Stimulated activated naive CD8-positive, alpha-beta T cell treated with anti-CD3 and anti-CD28 coated beads, Interleukin-15, amount 100 ng/mL, for 72 hours (primary cell): ENCODE results near the gene PNMA5.
"Not testable (repeated sequence)": the region's sequence is repeated elsewhere in the genome, so short reads cannot be mapped to it uniquely, and the experiment has no call there.

ENCODE experiments used
- ATAC-seq: fragments of 150-1000 bp; cut with Tn5 transposase; 2 replicates; pipeline ENCODE4 v1.10.0; 2021; ENCODE audit warnings: mild to moderate bottlenecking, moderate library complexity
- DNase-seq, 2 donors: peaks; one replicate each; pipeline ENCODE4 v3.0.0; 2021 to 2022
- H3K27ac Mint-ChIP-seq, 2 donors: one replicate each; pipeline ENCODE4 v1.8.0; 2022; ENCODE audit warnings: mild to moderate bottlenecking in 2 of 2, mixed read lengths in 2 of 2, moderate library complexity in 2 of 2
- H3K27me3 Mint-ChIP-seq: one replicate; pipeline ENCODE4 v1.8.0; 2022; ENCODE audit warnings: mixed read lengths
- H3K4me1 Mint-ChIP-seq: one replicate; pipeline ENCODE4 v1.8.0; 2022; ENCODE audit warnings: mild to moderate bottlenecking, mixed read lengths
- H3K4me3 Mint-ChIP-seq, 2 donors: one replicate each; pipeline ENCODE4 v1.8.0; 2022; ENCODE audit warnings: mild to moderate bottlenecking in 2 of 2, mixed read lengths in 2 of 2, moderate library complexity in 1 of 2
- H3K9me3 Mint-ChIP-seq, 2 donors: one replicate each; pipeline ENCODE4 v1.8.0; 2022; ENCODE audit warnings: mixed read lengths in 2 of 2

The PNMA5 gene

DNA sequence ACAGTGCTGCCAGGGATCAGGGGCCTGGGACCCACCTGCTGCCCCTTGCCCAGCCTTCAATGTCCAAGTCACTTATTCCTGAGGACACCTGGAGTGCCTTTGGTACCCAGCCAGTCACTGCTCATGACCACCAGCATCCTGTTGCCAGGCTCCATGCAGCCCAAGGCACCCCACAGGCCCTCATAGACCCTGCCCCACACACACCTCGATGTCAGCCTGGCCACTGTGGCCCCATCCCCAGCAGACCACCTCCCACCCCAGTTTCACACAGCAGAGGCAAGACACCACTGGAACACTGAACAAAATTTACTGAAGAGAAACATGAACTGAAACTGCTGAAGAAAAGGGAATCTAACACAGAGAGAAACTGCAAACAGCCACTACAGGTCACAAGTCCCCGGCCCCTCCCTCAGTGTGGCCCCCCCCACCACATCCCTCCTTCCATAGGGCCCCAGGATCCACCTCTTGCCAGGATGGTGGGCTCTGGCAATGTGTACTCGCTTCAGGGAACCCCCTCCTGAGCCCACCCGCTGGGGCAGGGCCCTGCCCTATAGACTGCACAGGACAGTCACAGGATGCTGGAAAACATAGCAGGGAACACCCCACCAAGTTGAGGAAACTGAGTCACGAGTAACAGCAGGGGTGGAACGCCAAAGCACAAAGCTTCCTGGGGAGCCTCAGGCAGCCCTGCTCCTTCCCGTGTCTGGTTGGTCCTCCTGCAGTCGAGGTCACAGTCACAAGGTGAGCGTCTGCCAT lies 5.2 kb downstream of the PNMA5 start:
- H3K4me1 Mint-ChIP-seq: no peaks in the 10 kb centered on the region
- no peaks in the 10 kb centered on the region for H3K27me3 Mint-ChIP-seq
- H3K27ac Mint-ChIP-seq: peak overlapping the region in 1 of 2 donors; percentile 57
- no peaks in the 10 kb centered on the region for H3K9me3 Mint-ChIP-seq
- DNase-seq (no peak), ATAC-seq (no peak)
- H3K4me3 Mint-ChIP-seq: no peak overlapping the region

DNA sequence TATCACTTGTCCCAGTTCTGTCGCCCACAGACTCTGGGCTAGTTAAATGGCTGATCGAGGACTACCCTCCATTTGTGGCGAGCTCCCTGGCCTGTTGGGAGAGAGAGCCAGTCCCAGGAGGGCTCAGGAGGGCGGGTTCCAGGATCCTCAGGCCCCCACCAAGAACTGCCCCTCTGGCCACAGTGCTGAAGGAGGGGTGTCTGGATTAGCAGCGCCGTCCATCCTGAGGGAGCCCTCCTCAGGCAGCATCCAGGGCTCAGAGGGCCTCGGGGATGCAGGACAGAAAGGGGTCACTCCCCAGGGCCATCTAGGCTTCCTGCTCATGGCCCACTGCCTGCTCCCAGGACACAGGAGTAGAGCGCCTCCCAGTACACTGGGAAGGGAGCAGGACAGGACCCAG lies 6.1 kb downstream of the PNMA5 start:
- Mint-ChIP-seq H3K9me3 (no peaks in the 10 kb centered on the region), H3K27me3 (no peaks in the 10 kb centered on the region), H3K4me3 (no peak overlapping the region), H3K27ac (no peak overlapping the region), H3K4me1 (no peaks in the 10 kb centered on the region)
- ATAC-seq (no peak), DNase-seq (no peak)

DNA sequence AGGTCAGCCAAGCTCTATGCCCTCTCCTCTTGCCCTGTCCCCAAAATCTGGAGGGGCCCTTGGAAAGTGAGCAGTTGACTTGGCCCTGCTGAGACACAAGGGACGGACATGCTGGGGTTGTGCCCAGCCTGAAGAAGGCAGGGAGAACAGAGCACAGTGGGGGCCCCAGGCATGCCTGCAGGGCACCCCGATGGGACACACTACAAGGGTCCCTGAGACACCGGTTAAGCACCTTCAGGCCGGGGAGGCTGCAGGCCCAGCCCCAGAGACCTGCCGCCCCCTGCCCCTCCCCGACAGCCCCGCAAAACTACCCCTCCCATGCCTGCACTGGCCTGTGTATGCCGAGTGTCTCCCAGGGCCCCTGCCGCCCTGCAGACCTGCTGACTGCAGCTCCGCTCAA lies 6.8 kb downstream of the PNMA5 start:
- not testable (repeated sequence) for H3K27me3 Mint-ChIP-seq, H3K4me3 Mint-ChIP-seq, H3K27ac Mint-ChIP-seq, H3K9me3 Mint-ChIP-seq, H3K4me1 Mint-ChIP-seq, DNase-seq
- peak; percentile 40 for ATAC-seq

DNA sequence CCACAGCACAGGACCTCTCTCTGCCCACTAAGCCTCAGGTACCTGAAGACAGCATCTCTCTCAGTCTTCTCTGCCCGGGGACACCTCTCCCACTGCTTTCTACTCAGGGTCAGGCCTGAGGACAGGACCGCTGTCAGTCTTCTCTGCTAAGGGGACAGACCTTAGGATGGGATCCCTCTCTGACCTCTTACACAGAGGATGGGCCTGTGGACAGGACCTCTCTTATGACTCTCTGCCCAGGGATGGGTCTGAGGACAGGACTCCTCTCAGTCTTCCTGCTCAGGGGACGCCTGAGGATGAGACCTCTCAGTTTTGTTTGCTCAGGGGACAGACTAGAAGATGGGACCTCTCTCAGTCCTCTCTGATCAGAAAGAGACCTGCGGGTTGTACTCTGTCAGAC lies 8.5 kb downstream of the PNMA5 start:
- not testable (repeated sequence) for H3K4me3 Mint-ChIP-seq, H3K4me1 Mint-ChIP-seq, H3K27ac Mint-ChIP-seq, H3K9me3 Mint-ChIP-seq, H3K27me3 Mint-ChIP-seq, DNase-seq
- peak; percentile 12 for ATAC-seq

DNA sequence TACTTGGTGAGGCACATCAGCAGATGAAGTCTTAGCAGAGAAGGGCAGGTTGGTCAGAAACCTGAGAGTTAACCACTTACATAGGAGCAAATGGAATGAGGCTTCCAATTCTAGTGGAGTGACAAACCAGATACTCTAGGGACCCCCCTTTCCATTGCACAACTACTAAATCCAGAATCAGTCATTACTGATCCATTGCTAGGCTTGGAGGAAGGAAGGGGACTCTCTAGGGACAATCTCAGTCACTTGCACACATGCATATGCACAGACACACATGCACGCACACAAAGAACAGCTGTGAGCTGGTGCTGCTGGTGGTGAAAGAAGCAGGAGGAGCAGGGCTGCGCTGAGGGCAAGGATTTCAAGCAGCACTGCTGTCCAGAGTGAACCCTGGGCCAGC lies 25.7 kb downstream of the PNMA5 start:
- H3K4me1 Mint-ChIP-seq: no peaks in the 10 kb centered on the region

DNA sequence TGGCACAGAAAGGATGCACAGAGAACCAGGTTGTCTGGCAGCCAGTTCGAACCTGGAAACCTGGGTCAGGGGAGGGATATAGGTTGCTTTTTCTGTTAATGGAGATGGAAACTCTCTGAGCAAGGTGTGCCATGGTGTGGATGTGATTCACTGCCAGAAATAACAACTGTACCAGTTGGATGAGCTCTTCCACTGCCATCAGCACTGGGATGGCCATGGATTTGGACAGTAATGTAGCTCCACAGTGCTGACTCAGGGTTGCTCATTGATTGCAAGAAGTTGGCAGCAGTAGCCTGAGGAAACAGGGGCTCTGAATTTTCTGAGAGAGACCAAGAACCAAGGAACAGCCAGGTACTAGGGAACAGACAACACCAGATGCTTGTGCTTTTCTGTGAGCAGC lies 33.8 kb downstream of the PNMA5 start:
- ATAC-seq: no peak
- Mint-ChIP-seq H3K4me1 (peaks cover 19% of the 10 kb centered on the region), H3K27ac (no peak overlapping the region), H3K9me3 (no peaks in the 10 kb centered on the region), H3K4me3 (no peak overlapping the region), H3K27me3 (no peaks in the 10 kb centered on the region)
- DNase-seq: no peak

More for the DNA sequence above, 25.7 kb downstream of the PNMA5 start:
- no peak for DNase-seq
- no peaks in the 10 kb centered on the region for H3K9me3 Mint-ChIP-seq
- H3K27me3 Mint-ChIP-seq: no peaks in the 10 kb centered on the region
- ATAC-seq: no peak
- H3K27ac Mint-ChIP-seq: peak overlapping the region in 1 of 2 donors; percentile 74
- no peak overlapping the region for H3K4me3 Mint-ChIP-seq

DNA sequence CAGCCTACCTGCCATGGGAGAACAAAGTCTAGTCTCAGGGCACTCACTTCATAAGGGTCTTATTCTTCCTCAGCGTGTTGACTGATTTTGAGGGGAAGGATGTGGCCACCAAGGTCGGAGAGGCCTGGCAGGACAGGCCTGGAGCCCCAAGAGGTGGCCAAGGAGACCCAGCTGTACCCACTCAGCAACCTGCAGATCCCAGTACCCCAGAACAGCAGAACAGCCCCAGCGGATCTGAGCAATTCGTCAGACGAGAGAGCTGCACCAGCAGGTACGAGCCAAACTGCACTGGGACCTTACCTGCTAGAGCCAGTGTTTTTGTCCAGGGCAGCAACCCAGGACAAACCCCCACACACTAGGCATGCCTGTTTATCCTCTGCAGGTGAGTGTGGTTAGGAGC lies 34.3 kb downstream of the PNMA5 start:
- DNase-seq (no peak), ATAC-seq (no peak)
- H3K27ac Mint-ChIP-seq: peak overlapping the region in 1 of 2 donors; percentile 91
- no peaks in the 10 kb centered on the region for H3K27me3 Mint-ChIP-seq
- no peaks in the 10 kb centered on the region for H3K9me3 Mint-ChIP-seq
- H3K4me3 Mint-ChIP-seq: no peak overlapping the region
- H3K4me1 Mint-ChIP-seq: peaks cover 19% of the 10 kb centered on the region

DNA sequence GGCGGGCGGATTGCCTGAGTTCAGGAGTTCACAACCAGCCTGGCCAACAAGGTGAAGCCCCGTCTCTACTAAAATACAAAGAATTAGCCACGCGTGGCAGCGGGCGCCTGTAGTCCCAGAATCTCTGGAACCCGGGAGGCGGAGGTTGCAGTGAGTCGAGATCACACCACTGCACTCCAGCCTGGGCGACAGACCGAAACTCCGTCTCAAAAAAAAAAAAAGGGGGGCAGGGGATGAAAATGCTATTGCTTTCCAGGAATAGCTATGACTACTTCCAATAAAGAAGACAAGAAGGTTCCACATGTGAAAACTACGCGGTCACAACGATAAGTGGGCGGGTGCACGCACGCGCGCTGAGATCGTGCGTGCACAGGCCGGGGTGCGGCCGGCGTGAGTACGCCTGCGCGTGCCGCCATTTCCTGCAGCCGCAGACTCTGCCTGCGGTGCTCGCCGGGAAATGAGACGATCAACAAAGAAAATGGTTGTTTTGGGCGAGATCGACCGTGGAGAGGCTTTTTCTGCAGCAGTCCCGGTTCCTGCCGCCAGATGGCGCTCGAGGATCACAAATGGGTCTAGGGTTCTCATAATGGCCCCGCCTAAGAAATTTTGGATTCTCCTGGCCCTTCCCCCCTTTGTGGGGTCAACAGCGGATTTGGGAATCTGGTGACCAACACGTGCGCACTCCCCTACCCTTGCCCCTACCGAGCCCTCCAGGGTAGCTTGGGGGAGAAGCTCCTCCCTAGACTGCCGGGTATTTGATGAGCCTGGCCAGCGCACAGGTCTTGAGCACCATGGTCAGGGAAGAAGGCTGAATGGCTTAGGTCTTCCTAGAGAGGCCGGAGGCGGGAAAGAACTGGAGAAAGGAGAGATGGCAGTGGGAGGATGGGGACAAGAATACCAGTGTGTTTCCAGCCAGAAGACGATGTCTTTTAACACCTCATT lies 35.1 kb downstream of the PNMA5 start:
- peak; percentile 87 to 92 for DNase-seq
- Mint-ChIP-seq H3K4me3 (peak overlapping the region; percentile 69 to 72), H3K27me3 (no peaks in the 10 kb centered on the region), H3K4me1 (peaks cover 19% of the 10 kb centered on the region), H3K27ac (peak overlapping the region; percentile 91 to 96), H3K9me3 (no peaks in the 10 kb centered on the region)
- peak; percentile 97 for ATAC-seq

DNA sequence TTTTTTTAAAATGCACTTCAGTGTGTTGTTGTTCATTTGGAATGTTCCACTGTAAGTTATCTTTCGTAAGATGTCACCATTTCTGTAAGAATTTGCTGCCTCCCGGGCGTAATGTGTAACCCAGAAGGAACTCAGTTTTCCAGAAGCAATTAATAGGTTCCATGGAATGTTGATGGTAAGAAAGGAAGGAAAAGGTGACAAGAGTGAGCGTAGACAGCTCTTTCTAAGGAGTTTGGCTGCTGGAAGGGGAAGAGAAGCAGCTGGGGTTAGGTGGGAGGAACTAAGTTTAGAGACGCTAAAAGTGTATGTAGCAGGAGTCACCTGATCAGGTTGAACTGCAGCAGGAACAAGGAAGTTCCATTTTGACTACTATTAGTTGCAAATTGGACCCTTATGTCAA lies 35.9 kb downstream of the PNMA5 start:
- DNase-seq (no peak), ATAC-seq (no peak)
- Mint-ChIP-seq H3K9me3 (no peaks in the 10 kb centered on the region), H3K27me3 (no peaks in the 10 kb centered on the region), H3K4me1 (peaks cover 19% of the 10 kb centered on the region), H3K27ac (peak overlapping the region; percentile 91 to 96), H3K4me3 (peak overlapping the region; percentile 69 to 72)

DNA sequence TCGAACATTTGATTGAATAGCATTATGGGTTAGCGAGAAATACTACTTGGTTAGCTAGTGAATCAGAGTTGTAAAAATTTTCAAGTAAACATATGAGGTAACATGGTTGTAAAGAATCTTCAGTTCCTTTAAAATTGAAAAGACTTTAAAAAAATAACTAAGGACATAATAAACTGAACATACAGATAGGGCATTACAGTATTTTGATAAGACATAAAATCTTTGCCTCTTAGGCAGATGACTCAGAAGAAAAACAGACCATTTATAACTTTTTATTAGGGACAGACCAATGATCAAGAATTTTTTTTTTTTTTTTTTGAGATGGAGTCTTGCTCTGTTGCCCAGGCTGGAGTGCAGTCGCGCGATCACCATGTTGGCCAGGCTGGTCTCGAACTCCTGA lies 43.1 kb downstream of the PNMA5 start:
- Mint-ChIP-seq H3K27ac (no peak overlapping the region), H3K27me3 (no peaks in the 10 kb centered on the region), H3K4me3 (no peak overlapping the region), H3K4me1 (no peaks in the 10 kb centered on the region), H3K9me3 (no peaks in the 10 kb centered on the region)
- DNase-seq: no peak
- no peak for ATAC-seq

DNA sequence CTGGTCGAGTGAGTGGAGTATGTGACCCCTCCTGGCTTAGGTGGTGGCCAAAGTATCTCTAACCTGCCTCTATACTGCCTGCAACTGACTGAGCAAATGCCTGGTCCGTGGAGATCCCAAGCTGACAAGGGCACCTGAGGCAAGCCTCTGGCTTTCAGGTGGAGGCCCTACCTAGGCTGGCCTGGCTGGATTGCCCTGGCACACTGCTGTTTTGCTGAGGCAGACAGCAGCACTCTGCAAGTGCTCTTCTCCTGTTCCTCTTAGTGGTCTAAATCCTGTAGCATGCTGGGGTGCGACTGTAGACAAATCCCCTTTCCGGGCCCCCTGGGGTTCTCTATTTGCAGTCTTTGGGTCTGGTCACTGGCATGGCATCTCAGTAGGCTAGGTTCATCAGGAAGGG lies 44.8 kb downstream of the PNMA5 start:
- no peak overlapping the region for H3K27ac Mint-ChIP-seq
- DNase-seq (no peak), ATAC-seq (no peak)
- no peaks in the 10 kb centered on the region for H3K27me3 Mint-ChIP-seq
- H3K9me3 Mint-ChIP-seq: no peaks in the 10 kb centered on the region
- no peaks in the 10 kb centered on the region for H3K4me1 Mint-ChIP-seq
- no peak overlapping the region for H3K4me3 Mint-ChIP-seq

DNA sequence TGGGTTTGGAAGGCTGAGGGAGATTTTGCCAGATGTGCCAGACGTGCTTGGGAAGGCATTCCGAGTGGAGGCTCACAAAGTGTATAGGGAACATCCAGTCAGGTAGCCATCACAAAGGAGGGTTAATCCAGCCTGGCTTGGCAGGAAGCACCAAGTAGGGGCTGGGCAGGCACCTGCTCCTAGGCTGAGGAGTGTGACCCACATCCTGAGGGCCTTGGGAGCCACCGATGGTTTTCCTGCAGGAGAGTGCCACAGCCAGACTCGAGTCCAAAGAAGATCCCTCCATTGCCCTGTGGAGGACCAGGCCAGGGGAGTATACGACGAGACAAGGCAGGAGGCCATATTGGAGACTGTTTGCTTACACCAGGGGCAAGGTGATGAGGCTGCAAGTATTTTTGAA lies 47.2 kb downstream of the PNMA5 start:
- DNase-seq (no peak), ATAC-seq (no peak)
- H3K27ac Mint-ChIP-seq: no peak overlapping the region
- no peak overlapping the region for H3K4me3 Mint-ChIP-seq
- no peaks in the 10 kb centered on the region for H3K4me1 Mint-ChIP-seq
- H3K9me3 Mint-ChIP-seq: no peaks in the 10 kb centered on the region
- H3K27me3 Mint-ChIP-seq: no peaks in the 10 kb centered on the region

DNA sequence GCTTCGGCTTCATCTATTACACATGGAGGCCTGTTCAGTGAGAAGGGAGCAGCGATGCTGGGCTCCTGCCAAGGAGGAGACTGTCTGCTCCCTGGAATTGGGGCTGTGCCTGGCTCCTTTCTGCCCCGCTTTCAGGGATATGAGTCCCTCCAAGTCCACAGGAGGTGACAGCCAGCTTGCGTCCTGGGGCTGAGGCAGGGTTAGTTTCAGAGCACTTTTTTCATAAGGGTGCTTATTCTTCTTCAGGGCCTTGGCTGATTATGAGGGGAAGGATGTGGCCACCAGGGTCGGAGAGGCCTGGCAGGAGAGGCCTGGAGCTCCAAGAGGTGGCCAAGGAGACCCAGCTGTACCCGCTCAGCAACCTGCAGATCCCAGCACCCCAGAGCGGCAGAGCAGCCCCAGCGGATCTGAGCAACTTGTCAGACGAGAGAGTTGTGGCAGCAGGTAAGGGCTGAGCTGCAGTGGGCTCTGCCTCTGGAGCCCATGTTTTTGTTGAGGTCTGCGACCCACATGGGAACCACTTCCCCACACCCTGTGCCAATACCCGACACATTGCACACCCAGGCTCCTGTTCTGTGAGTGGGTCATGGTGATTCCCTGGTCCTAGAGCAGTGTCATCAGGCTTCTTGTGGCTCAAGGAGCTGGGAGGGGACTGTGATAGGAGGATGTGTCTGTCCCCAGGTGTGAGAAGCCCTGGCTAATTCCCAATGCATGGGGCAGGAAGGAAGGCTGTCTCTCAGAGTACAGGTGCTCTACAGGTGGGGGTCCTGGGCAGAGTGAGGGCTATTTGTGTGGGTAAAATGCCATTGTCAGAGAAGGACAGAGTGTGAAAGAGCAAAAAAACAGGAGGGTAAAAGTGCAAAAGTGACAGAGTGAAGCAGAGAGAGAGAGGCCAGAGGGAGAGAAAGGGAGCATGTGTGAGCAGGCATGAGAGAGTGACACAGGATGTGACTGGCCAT lies 48.6 kb downstream of the PNMA5 start:
- H3K4me3 Mint-ChIP-seq: no peak overlapping the region
- no peaks in the 10 kb centered on the region for H3K9me3 Mint-ChIP-seq
- DNase-seq: no peak
- no peaks in the 10 kb centered on the region for H3K4me1 Mint-ChIP-seq
- no peak overlapping the region for H3K27ac Mint-ChIP-seq
- no peaks in the 10 kb centered on the region for H3K27me3 Mint-ChIP-seq
- ATAC-seq: no peak

DNA sequence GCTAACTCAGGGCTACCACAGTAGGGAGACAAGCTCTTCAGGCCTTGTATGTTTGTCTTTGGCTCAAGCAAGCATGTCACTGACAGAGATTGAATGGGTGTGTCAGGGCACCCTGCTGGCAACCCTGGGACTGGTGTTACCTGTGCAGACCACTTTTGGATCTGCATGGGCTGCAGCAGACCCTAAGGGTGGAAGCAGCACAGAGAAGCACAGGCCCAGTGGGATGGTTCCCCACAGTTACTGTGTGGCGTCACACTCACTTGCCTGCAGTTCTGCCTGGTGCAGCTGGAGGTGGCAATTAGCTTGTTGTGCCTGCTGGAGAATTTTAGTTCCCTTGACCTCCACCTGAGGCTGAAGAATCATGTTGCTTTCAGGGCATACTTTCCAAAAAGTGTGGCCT lies 50.1 kb downstream of the PNMA5 start:
- DNase-seq: no peak
- Mint-ChIP-seq H3K9me3 (no peaks in the 10 kb centered on the region), H3K4me3 (no peak overlapping the region), H3K4me1 (no peaks in the 10 kb centered on the region), H3K27me3 (no peaks in the 10 kb centered on the region), H3K27ac (peak overlapping the region in 1 of 2 donors; percentile 48)
- ATAC-seq: no peak

DNA sequence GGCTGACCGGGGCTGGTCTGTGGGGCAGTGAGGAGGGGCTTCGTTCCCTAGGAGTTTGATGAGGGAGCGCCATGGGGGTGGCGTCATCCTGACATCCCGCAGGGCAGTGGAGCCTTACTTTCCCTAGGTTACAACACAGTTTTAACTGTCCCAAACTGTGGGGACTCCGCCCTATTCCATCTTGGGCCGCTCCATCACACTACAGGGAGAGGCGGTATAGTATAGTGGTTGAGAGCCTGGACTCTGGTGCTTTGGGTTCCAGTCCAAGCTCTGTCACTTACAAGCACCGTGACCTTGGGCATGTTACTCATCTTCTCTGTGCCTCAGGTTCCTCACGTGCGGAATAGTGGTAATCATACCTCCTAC lies 51.9 kb downstream of the PNMA5 start:
- ATAC-seq: no peak
- H3K27me3 Mint-ChIP-seq: no peaks in the 10 kb centered on the region
- no peaks in the 10 kb centered on the region for H3K4me1 Mint-ChIP-seq
- peak overlapping the region; percentile 89 to 94 for H3K4me3 Mint-ChIP-seq
- H3K9me3 Mint-ChIP-seq: no peaks in the 10 kb centered on the region
- no peak for DNase-seq
- peak overlapping the region; percentile 61 to 90 for H3K27ac Mint-ChIP-seq
